G401.6 (cell line): ENCODE data around the gene MOB3A.
"Not testable (repeated sequence)": the region's sequence is repeated elsewhere in the genome, so short reads cannot be mapped to it uniquely, and the experiment has no call there.

Experiments used
- FAIRE-seq: peaks from 2 replicates; lab custom pipeline; 2012; peaks lifted over from hg19 to GRCh38; lab: Jason Lieb, UNC

The MOB3A gene

GRCh38 chr19:2096034-2096479, at the start of gene MOB3A:
Gene MOB3A, minus strand, starts transcription at chr19:2096326. Its CDS starts 17,766 bp downstream, at chr19:2078560.
- no peak for FAIRE-seq

GRCh38 chr19:2145831-2146241, 49.7 kb upstream of the MOB3A start:
- no peak for FAIRE-seq

GRCh38 chr19:2144190-2144589, 48.1 kb upstream of the MOB3A start:
- no peak for FAIRE-seq

- no peak for FAIRE-seq
Measured at GRCh38 chr19:2142173-2142829, 46.2 kb upstream of the MOB3A start.

- FAIRE-seq = no peak
Measured at GRCh38 chr19:2140138-2140569, 44.0 kb upstream of the MOB3A start.

GRCh38 chr19:2139385-2140137, 43.4 kb upstream of the MOB3A start:
- no peak for FAIRE-seq

- no peak for FAIRE-seq
Measured at GRCh38 chr19:2138061-2138728, 42.1 kb upstream of the MOB3A start.

GRCh38 chr19:2136796-2137195, 40.7 kb upstream of the MOB3A start:
- FAIRE-seq = no peak

GRCh38 chr19:2135474-2136402, 39.6 kb upstream of the MOB3A start:
- FAIRE-seq = no peak

GRCh38 chr19:2132731-2133490, 36.8 kb upstream of the MOB3A start:
- no peak for FAIRE-seq

GRCh38 chr19:2132191-2132590, 36.1 kb upstream of the MOB3A start:
- no peak for FAIRE-seq

- not testable (repeated sequence) for FAIRE-seq
Measured at GRCh38 chr19:2131012-2131975, 35.2 kb upstream of the MOB3A start.

GRCh38 chr19:2129892-2130770, 34.0 kb upstream of the MOB3A start:
- FAIRE-seq = no peak

GRCh38 chr19:2129486-2129885, 33.4 kb upstream of the MOB3A start:
- FAIRE-seq = no peak

- FAIRE-seq = no peak
Measured at GRCh38 chr19:2129022-2129421, 32.9 kb upstream of the MOB3A start.

GRCh38 chr19:2128252-2128651, 32.1 kb upstream of the MOB3A start:
- FAIRE-seq = not testable (repeated sequence)

GRCh38 chr19:2127758-2128157, 31.6 kb upstream of the MOB3A start:
- no peak for FAIRE-seq

GRCh38 chr19:2126879-2127518, 30.9 kb upstream of the MOB3A start:
- no peak for FAIRE-seq
